GM23248 (cell line): Measurements from ENCODE around the gene CBLN1.

ENCODE experiments used
- EZH2 ChIP-seq: fragments of 200-600 bp; sonication (generic); IDR thresholded peaks from 2 replicates; pipeline ENCODE4 v1.6.1; 2018; ENCODE audit warnings: antibody characterized with exemption, mild to moderate bottlenecking; ENCODE audit not compliant: insufficient read depth, poor library complexity, severe bottlenecking
- EZH2phosphoT487 ChIP-seq: fragments of 200-600 bp; sonication (generic); IDR thresholded peaks from 2 replicates; pipeline ENCODE4 v1.6.1; 2018; ENCODE audit warnings: antibody characterized with exemption, moderate library complexity, mild to moderate bottlenecking, low read depth; ENCODE audit not compliant: insufficient read depth

DNA sequence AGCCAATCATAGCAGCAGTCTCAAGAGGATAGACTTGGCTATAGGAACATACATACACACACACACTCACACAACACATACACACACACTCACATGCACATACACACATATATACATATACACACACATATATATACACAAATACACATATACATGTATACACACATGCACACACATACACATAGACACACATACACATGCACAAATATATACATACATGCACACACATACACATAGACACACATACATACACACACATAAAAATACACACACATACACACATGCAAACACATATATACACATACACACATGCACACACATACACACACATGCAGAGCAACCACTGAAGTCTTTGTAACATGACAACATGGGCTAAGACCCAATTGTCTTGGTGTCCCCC lies 19.7 kb downstream of the CBLN1 start:
- TF ChIP-seq EZH2 (no peak), EZH2phosphoT487 (no peak)
